Stimulated activated CD8-positive, alpha-beta memory T cell treated with anti-CD3 and anti-CD28 coated beads, Interleukin-12 subunit alpha, Interleukin-12 subunit beta, amount 100 ng/mL, for 24 hours (primary cell): ENCODE results near the gene C11orf21.
"Not testable (repeated sequence)": the region's sequence is repeated elsewhere in the genome, so short reads cannot be mapped to it uniquely, and the experiment has no call there.

ENCODE experiments used
- DNase-seq: peaks from one replicate; pipeline ENCODE4 v3.0.0-alpha.2; 2020; ENCODE audit errors: extremely low read depth

C11orf21 gene

GRCh38 chr11:2296913-2297622 is 4.7 kb downstream of the C11orf21 start:
- no peak for DNase-seq

DNA sequence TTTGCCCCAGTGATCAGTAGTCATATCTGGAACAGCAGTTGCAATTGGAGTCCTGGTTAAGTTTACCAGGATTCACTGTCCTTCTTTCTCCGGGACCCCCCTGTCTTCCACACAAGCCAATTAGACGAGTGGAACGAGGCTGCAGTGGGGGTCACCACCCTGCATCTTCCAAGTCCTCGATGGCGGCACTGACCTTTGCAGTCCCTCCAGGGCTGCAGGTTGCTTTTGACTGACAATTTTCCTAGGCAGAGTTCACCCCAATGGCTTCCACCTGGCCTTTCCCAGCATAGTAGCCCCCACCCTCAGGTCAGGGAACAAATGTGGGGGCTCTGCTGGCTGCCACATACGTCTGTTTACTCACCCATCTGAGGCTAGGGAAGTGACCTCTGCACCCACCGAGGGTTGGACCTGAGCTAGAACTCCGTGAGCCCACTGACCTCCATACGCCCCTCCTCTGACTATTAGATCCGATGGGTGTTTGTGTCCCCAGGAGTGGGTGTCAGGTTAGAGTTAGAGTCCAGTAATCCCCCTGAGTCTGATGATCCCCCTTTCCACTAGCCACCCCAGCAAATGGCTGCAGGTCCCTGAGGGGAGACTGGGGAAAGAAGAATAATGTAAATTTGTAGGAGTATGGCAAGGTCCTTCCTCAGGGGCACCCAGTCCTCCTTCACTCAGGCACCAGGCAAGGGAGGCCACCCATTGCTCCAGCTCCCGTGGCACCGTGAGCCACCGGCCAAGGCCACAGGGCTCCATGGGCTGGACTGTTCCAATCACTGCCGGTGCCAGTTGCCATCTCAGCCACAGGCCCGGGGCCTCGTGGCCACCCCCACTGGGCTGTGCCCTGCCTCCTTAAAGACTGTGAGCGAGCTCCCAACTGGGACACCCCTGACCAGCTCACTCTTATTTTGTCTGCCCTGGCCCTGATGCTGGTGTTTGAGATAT is 5.5 kb downstream of the C11orf21 start:
- DNase-seq: no peak

GRCh38 chr11:2294926-2295290 is 6.8 kb downstream of the C11orf21 start:
- no peak for DNase-seq

DNA sequence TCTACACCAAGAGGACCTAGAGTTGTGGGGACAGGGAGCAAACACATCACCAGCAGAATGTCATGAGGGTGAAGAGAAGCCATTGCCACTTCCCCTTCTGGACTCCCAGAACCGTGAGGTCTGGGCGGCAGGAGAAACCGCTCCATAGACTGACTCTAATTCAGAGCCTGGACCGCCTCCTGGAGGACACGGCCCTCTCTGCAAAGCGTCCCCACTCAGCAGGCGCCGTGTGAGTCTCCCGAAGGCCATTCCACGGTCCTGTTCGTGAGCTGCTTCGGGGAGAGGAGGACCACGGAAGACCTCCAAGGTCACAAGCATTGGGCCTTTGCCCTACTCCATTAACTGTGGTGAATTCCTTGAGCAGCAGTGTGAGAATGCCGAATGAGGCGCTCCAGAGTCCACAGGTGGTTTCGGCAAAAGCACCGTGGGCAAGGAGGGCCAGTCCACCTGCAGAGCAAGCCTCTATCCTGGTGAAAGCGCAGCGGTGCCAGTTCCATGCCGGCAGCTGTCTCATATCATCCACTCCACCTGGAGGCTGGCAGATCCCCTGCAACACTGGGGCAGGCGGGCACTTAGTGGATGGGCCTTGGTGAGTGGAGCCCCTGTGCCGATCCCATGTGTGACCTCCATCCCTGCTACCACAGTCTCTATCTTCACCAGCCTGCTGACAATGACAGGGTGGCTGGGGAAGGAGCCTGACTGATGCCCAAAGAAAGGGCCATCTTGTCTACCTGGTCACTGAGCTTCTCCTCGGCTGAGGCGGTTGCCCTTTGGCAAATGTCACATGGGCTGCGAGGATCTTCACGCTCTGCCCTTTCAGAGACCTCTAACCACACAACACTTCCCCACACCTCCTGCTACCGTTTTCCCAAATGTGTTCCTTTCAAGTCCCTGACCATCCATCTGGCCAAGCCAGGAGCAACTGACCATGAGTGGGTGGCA is 7.5 kb downstream of the C11orf21 start:
- no peak for DNase-seq

DNA sequence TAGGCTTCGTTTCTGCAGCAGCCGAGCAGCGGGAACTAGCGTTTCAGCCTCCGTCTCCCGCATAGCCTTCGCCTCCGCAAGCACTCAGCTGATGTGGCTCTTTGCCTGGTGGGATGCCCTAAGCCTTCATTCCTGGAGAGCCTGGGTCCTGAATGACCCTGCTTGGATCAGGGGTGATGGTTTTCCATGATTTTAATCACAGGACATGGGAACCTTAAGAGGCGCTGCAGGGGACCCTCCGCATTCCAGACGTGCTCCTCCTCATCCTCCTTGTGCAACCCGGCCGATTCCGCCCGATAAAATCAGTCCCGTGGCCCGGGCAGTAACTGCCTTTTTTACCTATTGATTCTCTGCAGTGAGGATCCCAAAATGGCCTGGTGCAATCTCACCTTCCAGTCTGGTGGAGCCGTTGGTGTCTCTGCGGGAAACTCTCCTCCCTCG is 8.2 kb downstream of the C11orf21 start:
- DNase-seq: no peak

GRCh38 chr11:2290351-2290841 is 11.3 kb downstream of the C11orf21 start:
- no peak for DNase-seq

DNA sequence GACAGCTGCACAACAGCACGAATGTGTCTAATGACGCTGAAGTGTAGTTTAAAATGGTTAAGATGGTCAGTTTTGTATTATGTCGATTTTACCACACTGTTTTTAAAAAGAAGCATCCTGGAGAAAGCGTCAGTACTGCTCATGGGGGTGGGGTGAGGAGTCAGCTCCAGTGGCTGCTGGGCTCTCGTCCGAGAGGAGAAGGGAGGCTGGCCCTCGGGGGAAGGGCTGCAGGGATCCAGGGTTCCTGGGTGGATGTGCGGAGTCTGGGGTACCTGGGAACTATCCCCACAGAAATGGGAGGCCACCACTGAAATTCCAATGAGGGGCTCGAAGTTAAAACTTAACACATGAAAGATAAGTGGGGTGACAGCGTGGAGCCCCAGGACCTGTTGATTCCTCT is 11.9 kb downstream of the C11orf21 start:
- no peak for DNase-seq

- no peak for DNase-seq
Observed at GRCh38 chr11:2289350-2289749, 12.4 kb downstream of the C11orf21 start.

DNA sequence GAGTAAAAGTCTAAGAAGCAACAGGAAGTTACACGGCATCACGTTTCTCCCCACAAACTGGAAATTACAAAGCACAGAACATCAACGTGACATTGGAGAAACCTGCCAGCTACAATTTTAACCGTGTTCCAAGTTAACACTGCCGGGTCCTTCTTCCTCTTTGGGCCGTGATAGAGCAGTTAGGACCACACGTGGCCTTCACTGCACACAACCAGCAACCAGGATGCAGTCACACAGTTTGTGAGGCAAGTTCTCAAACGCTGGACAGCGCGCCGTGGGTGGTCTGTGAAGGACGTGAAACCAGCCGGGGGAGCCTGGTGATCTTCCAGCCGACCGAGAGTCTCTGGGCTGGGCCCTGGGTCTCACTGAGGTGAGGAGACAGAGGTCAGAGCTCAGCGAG is 14.6 kb downstream of the C11orf21 start:
- no peak for DNase-seq

DNA sequence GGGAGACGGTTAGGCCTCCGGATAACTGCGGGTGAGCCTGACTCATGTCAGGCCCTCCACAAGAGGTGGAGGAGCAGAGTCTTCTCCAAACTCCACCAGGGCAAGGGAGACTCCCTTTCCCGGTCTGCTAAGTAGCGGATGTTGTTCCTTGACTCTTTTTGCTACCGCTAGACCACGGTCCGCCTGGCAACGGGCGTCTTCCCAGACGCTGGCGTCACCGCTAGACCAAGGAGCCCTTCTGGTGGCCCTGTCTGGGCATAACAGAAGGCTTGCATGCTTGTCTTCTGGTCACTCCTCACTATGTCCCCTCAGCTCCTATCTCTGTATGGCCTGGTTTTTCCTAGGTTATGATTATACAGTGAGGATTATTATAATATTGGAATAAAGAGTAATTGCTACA is 15.4 kb downstream of the C11orf21 start:
- DNase-seq: not testable (repeated sequence)

- no peak for DNase-seq
Observed at GRCh38 chr11:2280208-2280607, 21.5 kb downstream of the C11orf21 start.

- no peak for DNase-seq
Observed at GRCh38 chr11:2277933-2278523, 23.7 kb downstream of the C11orf21 start.

DNA sequence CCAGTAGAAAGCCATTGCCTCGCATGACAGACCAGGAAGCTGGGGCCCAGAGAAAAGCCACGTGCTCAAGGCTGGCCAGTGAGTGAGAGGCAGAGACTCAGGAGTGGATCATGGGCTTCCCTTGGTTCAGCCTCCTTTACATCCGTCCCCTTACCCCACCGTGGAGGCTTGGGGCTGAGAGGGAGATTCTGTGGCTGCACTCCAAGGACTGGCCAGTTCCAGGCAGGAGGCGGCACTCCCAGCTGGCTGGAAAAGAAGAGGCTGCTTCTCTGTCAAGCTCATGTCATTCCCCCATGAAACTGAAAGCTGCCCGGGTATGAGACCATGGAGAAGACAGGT is 24.7 kb downstream of the C11orf21 start:
- DNase-seq: no peak

GRCh38 chr11:2276280-2277007 is 25.3 kb downstream of the C11orf21 start:
- DNase-seq: no peak

- DNase-seq: no peak
Observed at GRCh38 chr11:2275334-2276279, 26.1 kb downstream of the C11orf21 start.

DNA sequence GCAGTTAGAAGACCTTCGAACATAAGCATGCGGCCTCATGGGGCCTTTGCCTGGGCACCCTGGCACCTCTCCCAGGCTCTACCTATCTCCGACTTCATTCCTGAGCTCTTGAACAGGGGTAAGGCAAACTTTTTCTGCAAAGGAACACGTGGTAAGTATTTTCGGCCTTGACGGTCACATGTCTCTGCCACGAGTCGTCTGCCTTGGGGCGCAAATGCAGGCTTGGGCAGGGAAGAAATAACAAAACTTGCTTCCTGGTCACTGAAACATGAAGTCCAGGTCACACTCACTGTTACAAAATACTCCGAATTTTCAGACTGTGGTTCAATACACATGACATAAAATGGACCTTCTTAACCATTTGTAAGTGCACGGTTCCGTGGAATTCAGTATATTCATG is 27.9 kb downstream of the C11orf21 start:
- no peak for DNase-seq

- no peak for DNase-seq
Observed at GRCh38 chr11:2273311-2273710, 28.4 kb downstream of the C11orf21 start.

DNA sequence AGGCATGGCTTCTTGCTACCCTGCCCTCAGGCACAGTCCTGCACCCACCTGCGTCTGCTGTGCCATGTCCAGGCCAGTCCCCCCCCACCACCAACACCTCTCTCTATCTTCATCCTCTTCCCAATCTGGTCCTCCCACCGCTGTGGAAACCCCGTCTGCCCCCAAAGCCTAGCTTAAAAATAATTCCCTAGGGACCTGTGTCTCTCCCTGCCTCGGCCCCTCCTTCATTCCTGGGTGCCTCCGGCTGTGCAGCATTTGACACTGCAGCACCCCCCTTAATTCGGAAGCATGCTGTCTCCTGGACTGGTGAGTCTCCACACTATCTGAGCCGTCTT is 28.8 kb downstream of the C11orf21 start:
- no peak for DNase-seq

- no peak for DNase-seq
Observed at GRCh38 chr11:2272228-2272945, 29.3 kb downstream of the C11orf21 start.
